Adipose tissue (tissue), 3 donors: ENCODE results near the gene ZNF597. TPM values are rescaled to one million over a fixed set of nuclear protein-coding genes. Genes with fewer than 3 reads are reported as not detected.

Source experiments
- H3K27ac ChIP-seq: one replicate; pipeline ENCODE4 v1.5.1; 2013; ENCODE audit warnings: low read depth, low read length
- WGBS, 3 donors: extraction: QIAGEN DNeasy Blood & Tissue Kit; methylation state at CpG; one replicate each; pipeline ENCODE4 v1.1.7; 2013; 5-methylcytosine and 5-hydroxymethylcytosine counted together
- polyA plus RNA-seq, 3 donors: library from polyadenylated mRNA; stranded (reverse); fragments of 200-250 nt; gene quantifications; one replicate each; pipeline ENCODE4 v1.2.3, GENCODE V29; 2013
- donor health status: healthy with polysubstance abuse.
- donor health status: Bipolar disorder and iron deficiency.
- donor health status: healthy.

ZNF597 gene
- polyA plus RNA-seq, 3 donors, result 0.58 to 1.5 (median 1.0) TPM

GRCh38 chr16:3388325-3388724 lies 55.0 kb downstream of the ZNF597 start:
- 95 to 97% (median 97%) methylated on average over 6 of the region's 6 CpGs for WGBS, 3 donors

GRCh38 chr16:3383045-3383448 lies 60.3 kb downstream of the ZNF597 start:
- WGBS, 3 donors, result 98% methylated on average over 10 of the region's 10 CpGs
- no peak overlapping the region for H3K27ac ChIP-seq

More at GRCh38 chr16:3388325-3388724, 55.0 kb downstream of the ZNF597 start:
- no peak overlapping the region for H3K27ac ChIP-seq

Other genes with a start within 250 kb of the ZNF597 start
- 1 to 10 TPM; 1.9 to 4.8 (median 3.2) TPM for gene ZNF200, start 208.3 kb downstream of the ZNF597 start, polyA plus RNA-seq
- 1 to 10 TPM in 2 of 3 donors, under 1 TPM in 1; 0.18 to 2.8 (median 2.1) TPM for gene MEFV, start 186.9 kb downstream of the ZNF597 start, polyA plus RNA-seq
- gene ZNF263, start 160.0 kb downstream of the ZNF597 start, polyA plus RNA-seq, result 10 to 100 TPM; 11.9 to 25.7 (median 15.9) TPM
- 1 to 10 TPM; 1.2 to 2.1 (median 2.0) TPM for gene TIGD7, start 138.1 kb downstream of the ZNF597 start, polyA plus RNA-seq
- gene ZNF75A, start 138.0 kb downstream of the ZNF597 start, polyA plus RNA-seq, result 10 to 100 TPM in 2 of 3 donors, 1 to 10 TPM in 1; 8.1 to 15.0 (median 10.4) TPM
- under 1 TPM in 2 of 3 donors, not detected in 1; 0.03 to 0.09 TPM for gene OR2C1, start 87.6 kb downstream of the ZNF597 start, polyA plus RNA-seq
- 10 to 100 TPM in 1 of 3 donors, 1 to 10 TPM in 2; 4.5 to 10.1 (median 6.0) TPM for gene ZSCAN32, start 42.5 kb downstream of the ZNF597 start, polyA plus RNA-seq
- gene ZNF174, start 42.3 kb downstream of the ZNF597 start, polyA plus RNA-seq, result 1 to 10 TPM; 3.4 to 4.7 (median 4.3) TPM
- 10 to 100 TPM; 25.0 to 32.4 (median 25.9) TPM for gene NAA60, start 176 bp upstream of the ZNF597 start, polyA plus RNA-seq
- gene C16orf90, start 52.0 kb upstream of the ZNF597 start, polyA plus RNA-seq, result not detected
- gene CLUAP1, start 57.5 kb upstream of the ZNF597 start, polyA plus RNA-seq, result 10 to 100 TPM in 1 of 3 donors, 1 to 10 TPM in 2; 8.5 to 16.5 (median 9.3) TPM
- gene NLRC3, start 133.9 kb upstream of the ZNF597 start, polyA plus RNA-seq, result under 1 TPM; 0.22 to 0.86 (median 0.26) TPM
- 1 to 10 TPM in 2 of 3 donors, under 1 TPM in 1; 0.84 to 1.7 (median 1.3) TPM for gene SLX4, start 168.1 kb upstream of the ZNF597 start, polyA plus RNA-seq
- 1 to 10 TPM; 3.3 to 6.0 (median 4.7) TPM for gene DNASE1, start 211.2 kb upstream of the ZNF597 start, polyA plus RNA-seq